ENCODE data around the gene NOL4.

The NOL4 gene

GRCh38 chr18:34194239-34194638 is 30.5 kb downstream of the NOL4 start:
- no peak for DNase-seq (ENCODE audit: low read depth in 2 of 2)

- no peak for DNase-seq (ENCODE audit: low read depth in 2 of 2)
Observed at GRCh38 chr18:34189656-34190435, 34.9 kb downstream of the NOL4 start.
